Skeletal muscle tissue (tissue), 4 donors: ENCODE results near the gene DCP2. TPM values are rescaled to one million over a fixed set of nuclear protein-coding genes. Genes with fewer than 3 reads are reported as not detected.
"Not testable (repeated sequence)": the region's sequence is repeated elsewhere in the genome, so short reads cannot be mapped to it uniquely, and the experiment has no call there.

Experiments
- H3K27ac ChIP-seq: one replicate; pipeline ENCODE4 v1.7.0; 2013; ENCODE audit warnings: mild to moderate bottlenecking, low read depth, low read length, inconsistent platforms
- H3K27me3 ChIP-seq, 3 donors: one replicate each; pipeline ENCODE4 v1.7.0; 2013; ENCODE audit warnings: low read length in 3 of 3; ENCODE audit not compliant: control insufficient read depth in 3 of 3, insufficient read depth in 3 of 3
- H3K36me3 ChIP-seq, 3 donors: one replicate each; pipeline ENCODE4 v1.7.0; 2013; ENCODE audit warnings: low read length in 3 of 3; ENCODE audit not compliant: control insufficient read depth in 3 of 3, insufficient read depth in 3 of 3
- H3K4me1 ChIP-seq, 3 donors: one replicate each; pipeline ENCODE4 v1.7.0; 2013; ENCODE audit warnings: low read length in 3 of 3, mild to moderate bottlenecking in 3 of 3; ENCODE audit not compliant: control insufficient read depth in 3 of 3, insufficient read depth in 3 of 3
- H3K4me3 ChIP-seq, 3 donors: one replicate each; pipeline ENCODE4 v1.7.0; 2013; ENCODE audit warnings: low read length in 3 of 3
- H3K9ac ChIP-seq, 3 donors: one replicate each; pipeline ENCODE4 v1.7.0; 2013; ENCODE audit warnings: low read length in 3 of 3, mild to moderate bottlenecking in 3 of 3, moderate library complexity in 2 of 3, low read depth in 1 of 3
- H3K9me3 ChIP-seq, 3 donors: one replicate each; pipeline ENCODE4 v1.7.0; 2013; ENCODE audit warnings: low read length in 3 of 3; ENCODE audit not compliant: control insufficient read depth in 3 of 3
- total RNA-seq: library from RNA; depleted of rRNA; stranded (reverse); fragments of >200 nt; gene quantifications from one replicate; pipeline ENCODE4 v1.2.3, GENCODE V29; 2014
- donor health status: Osteomylitis.

DCP2 gene
- total RNA-seq, 1 donor from 2014 or later, result 48.5 TPM

DNA sequence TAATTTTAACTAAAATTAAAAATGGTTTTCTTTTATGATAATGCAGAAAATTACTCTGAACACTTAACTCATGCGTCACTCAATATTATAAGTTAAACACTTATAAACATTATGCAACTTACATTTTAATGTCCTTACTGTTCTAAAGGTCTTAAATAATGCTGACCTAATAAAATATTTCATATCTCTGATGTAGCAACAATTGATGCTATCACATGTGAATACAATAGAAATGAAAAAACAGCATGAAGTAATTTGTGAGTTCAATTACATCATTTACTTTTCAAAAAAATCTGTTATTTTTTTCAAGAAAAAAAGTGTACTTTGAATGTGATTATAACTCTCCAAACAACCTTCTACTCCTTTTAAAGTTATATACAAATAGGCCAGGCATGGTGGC is 28.1 kb upstream of the DCP2 start:
- Histone ChIP-seq H3K9ac (no peak overlapping the region), H3K4me1 (no peaks in the 10 kb centered on the region), H3K9me3 (no peaks in the 10 kb centered on the region), H3K4me3 (no peak overlapping the region), H3K36me3 (no peaks in the 10 kb centered on the region), H3K27ac (no peak overlapping the region), H3K27me3 (no peaks in the 10 kb centered on the region)

DNA sequence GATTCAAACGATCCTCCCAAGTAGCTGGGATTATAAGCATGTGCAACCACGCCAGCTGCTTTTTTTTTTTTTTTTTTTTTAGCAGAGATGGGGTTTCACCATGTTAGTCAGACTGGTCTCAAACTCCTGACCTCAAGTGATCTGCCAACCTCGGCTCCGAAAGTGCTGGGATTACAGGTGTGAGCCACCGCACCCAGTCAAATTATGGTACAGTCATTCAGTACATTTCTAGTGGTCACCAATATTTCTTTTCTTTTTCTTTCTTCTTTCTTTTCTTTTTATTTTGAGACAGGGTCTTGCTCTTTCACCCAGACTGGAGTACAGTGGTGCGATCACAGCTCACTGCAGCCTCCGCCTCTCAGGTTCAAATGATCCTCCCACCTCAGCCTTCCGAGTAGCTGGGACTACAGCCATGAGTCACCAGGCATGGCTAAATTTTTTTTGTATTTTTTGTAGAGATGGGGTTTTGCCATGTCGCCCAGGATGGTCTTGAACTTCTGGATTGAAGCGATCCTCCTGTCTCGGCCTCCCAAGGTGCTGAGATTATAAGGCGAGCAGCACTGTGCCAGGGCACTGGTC is 25.4 kb upstream of the DCP2 start:
- Histone ChIP-seq H3K27me3 (no peaks in the 10 kb centered on the region), H3K36me3 (no peaks in the 10 kb centered on the region), H3K9ac (no peak overlapping the region), H3K4me3 (no peak overlapping the region), H3K27ac (no peak overlapping the region), H3K4me1 (no peaks in the 10 kb centered on the region), H3K9me3 (no peaks in the 10 kb centered on the region)

DNA sequence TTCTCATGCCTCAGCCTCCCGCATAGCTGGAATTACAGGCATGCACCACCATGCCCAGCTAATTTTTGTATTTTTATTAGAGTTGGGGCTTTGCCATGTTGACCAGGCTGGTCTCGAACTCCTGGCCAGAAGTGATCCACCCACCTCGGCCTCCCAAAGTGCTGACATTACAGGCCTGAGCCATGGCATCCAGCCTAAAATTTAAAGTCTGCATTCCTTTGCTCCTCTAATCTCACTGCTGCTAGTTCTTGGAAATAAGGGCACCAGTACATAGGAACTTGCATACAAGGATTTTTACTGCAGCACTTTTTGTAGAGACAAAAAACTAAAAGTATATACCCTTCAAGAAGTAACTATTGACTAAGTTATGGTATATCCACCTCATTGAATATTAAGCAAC is 20.0 kb upstream of the DCP2 start:
- Histone ChIP-seq H3K4me1 (peaks cover 9 to 21% (median 16%) of the 10 kb centered on the region in 3 donors), H3K4me3 (no peak overlapping the region), H3K9ac (no peak overlapping the region), H3K9me3 (no peaks in the 10 kb centered on the region), H3K27ac (no peak overlapping the region), H3K27me3 (no peaks in the 10 kb centered on the region), H3K36me3 (no peaks in the 10 kb centered on the region)

DNA sequence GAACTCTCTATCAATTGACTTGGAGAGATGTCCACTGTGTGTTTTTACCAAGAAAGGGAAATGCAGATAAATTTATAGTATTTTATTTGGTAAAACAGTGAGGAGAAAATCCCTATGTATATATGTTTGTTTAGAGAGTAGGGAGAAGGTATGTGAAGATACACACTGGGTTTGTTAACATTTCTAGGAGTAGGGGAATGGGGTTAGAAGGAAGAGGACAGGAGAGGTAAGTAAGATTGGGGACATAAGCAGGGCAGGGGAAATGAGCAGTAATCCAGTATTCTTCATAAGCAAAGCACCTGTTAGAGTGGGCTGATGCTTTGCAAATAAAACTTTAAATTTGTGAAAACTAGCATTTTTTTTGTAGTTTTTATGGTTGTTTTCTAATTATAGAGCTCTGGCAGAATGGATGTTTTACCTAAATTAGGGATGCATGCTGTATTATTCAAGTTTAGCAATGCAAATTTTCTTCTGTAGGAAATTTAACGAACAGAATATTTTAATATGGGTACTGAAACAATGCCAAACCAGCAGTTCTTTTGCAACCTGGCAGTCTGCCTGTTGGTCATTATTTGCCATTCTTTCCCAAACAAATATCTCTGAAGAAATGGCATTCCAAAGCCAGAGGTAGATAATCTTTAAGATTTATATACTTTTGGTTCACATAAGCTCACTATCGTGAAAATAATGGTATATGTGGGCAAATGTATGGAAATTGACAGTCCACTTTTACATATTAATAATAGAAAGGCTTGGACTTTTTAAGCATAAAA is 19.4 kb upstream of the DCP2 start:
- no peaks in the 10 kb centered on the region for H3K9me3 ChIP-seq
- no peaks in the 10 kb centered on the region for H3K36me3 ChIP-seq
- H3K27ac ChIP-seq, result no peak overlapping the region
- H3K9ac ChIP-seq, result no peak overlapping the region
- no peaks in the 10 kb centered on the region for H3K27me3 ChIP-seq
- no peak overlapping the region for H3K4me3 ChIP-seq
- H3K4me1 ChIP-seq, result peaks cover 9 to 21% (median 16%) of the 10 kb centered on the region in 3 donors

DNA sequence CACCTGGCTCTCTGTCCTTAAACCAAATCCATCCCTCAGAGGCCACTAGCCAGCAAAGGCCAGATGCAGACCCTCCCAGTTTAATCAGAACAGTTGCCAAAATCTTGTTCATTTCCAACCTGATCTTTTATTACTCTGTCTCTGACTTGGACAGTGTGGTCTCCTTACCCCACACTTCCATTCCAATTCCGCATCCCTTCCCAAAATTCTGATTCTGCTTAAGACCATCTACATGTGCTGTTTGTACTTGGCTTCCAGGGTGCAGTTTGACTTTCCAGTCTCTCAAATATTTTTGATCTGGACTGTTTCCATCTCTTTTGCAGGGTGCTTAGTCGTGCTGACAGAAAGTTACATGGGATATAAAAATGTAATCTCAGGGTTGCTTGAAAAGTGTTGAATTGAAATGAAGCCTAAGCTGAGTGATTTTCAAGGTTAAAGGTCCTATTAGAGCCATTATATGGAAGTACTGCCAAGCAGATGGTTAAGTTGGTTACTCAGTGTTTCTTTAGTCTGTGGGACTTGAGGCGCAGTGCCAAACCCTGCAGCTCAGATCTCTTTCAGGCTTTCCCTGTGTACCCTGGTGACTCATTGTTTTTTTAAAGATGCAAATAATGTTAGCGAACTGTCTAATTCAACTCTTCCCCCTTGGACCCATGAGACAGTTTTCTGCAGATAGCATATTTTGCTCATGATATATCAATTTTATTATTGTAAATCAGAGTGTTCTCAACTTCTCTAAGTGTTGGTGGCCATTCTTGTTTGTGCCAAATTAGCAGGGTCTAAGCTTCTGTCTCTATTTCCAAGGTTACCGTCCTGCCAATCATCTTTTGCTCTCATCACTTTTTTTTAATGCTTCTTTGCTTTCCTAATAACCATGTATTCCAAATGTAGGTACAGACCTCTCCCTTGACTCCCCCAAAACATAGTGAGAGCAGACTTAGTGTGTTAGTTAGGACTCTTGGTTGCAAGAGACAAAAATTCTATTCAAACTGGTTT is 18.2 kb upstream of the DCP2 start:
- Histone ChIP-seq H3K4me1 (peaks cover 9 to 21% (median 16%) of the 10 kb centered on the region in 3 donors), H3K4me3 (no peak overlapping the region), H3K27ac (peak overlapping the region; percentile 14), H3K9me3 (no peaks in the 10 kb centered on the region), H3K27me3 (no peaks in the 10 kb centered on the region), H3K9ac (no peak overlapping the region), H3K36me3 (no peaks in the 10 kb centered on the region)

DNA sequence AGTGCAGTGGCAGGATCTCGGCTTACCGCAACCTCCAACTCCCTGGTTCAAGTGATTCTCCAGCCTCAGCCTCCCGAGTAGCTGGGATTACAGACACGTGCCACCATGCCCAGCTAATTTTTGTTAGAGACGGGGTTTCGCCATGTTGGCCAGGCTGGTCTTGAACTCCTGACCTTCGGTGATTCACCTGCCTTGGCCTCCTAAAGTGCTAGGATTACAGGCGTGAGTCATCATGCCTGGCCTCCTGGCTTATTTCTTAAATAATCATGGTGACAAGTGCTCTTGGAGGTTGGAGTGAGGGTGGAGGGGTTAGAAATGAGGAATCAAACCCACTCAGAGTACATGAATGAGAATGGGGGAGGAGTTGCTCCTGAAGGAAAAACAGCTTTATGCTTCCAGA is 16.7 kb upstream of the DCP2 start:
- H3K4me1 ChIP-seq, result peaks cover 9 to 21% (median 20%) of the 10 kb centered on the region in 3 donors
- not testable (repeated sequence) for H3K4me3 ChIP-seq, H3K27me3 ChIP-seq, H3K36me3 ChIP-seq, H3K9me3 ChIP-seq, H3K9ac ChIP-seq, H3K27ac ChIP-seq

DNA sequence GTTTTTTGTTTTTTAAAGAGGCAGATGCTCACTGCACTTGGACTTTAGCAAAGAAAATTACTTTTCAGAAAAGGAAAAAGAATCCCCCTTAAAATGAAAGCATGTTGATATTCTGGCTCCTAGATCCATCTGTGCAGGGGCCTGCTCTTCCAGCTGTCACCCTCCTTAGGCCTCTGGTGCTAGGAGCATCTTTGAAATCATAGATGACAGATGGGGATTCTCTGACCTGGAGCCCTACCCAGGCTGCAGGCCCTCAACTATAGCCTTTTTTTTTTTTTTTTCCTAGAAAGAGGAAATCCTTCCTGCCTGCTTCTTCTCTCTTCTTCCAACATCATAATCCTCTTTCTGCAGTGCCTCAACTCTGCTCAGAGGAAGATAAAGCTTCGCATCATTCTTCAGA is 16.3 kb upstream of the DCP2 start:
- Histone ChIP-seq H3K9me3 (no peaks in the 10 kb centered on the region), H3K4me3 (no peak overlapping the region), H3K4me1 (peaks cover 9 to 21% (median 20%) of the 10 kb centered on the region in 3 donors), H3K36me3 (no peaks in the 10 kb centered on the region), H3K9ac (no peak overlapping the region), H3K27me3 (no peaks in the 10 kb centered on the region), H3K27ac (no peak overlapping the region)

DNA sequence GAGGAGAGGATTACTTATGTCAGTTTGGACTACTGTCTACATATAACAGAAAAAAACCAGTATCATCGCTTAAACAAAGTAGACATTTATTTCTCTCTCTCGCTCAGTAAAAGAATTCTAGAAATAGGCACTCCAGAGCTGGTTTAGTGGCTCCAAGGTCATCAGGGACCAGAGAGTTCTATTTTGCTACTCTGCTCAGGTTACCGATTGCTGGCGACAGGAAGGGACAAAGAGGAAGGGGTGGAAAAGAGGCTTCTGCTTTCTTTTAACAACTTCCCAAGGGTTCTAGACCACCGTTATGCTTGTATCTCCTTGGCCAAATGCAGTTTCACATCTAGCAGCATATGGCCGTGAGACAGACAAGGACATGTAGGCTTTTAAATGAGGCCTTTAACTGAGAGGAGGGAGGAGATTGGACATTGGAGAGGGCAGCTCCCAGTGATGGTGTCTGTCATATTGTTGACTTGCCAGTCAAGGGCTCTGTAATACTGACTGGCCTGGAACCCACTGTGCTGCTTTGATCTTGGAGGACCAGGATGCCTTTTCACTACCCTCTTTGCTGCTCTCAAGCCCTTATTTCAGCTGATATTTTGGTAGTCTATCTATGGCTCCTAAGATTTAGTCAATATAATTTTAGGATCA is 15.6 kb upstream of the DCP2 start:
- no peaks in the 10 kb centered on the region for H3K36me3 ChIP-seq
- H3K4me1 ChIP-seq, result peaks cover 9 to 21% (median 20%) of the 10 kb centered on the region in 3 donors
- no peak overlapping the region for H3K27ac ChIP-seq
- no peaks in the 10 kb centered on the region for H3K9me3 ChIP-seq
- H3K27me3 ChIP-seq, result no peaks in the 10 kb centered on the region
- H3K4me3 ChIP-seq, result no peak overlapping the region
- no peak overlapping the region for H3K9ac ChIP-seq

DNA sequence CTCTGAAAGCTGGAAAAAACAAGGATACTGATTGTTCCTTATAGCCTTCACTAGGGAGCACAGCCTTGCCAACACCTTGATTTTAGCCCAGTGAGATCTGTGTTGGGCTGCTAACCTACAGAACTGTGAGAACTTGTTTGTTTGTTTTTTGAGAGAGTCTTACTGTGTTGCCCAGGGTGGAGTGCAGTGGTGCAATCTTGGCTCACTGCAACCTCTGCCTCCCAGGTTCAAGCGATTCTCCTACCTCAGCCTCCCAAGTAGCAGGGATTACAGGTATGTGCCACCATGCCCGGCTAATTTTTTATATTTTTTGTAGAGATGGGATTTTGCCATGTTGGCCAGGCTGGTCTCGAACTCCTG is 13.2 kb upstream of the DCP2 start:
- not testable (repeated sequence) for H3K36me3 ChIP-seq, H3K27me3 ChIP-seq, H3K4me3 ChIP-seq, H3K9ac ChIP-seq, H3K9me3 ChIP-seq
- Histone ChIP-seq H3K4me1 (peaks cover 4 to 18% (median 17%) of the 10 kb centered on the region in 3 donors), H3K27ac (peak overlapping the region; percentile 34)
